Brain microvascular endothelial cell (primary cell): ENCODE results near the gene SUSD1.

ENCODE experiments used
- DNase-seq: peaks from one replicate; pipeline ENCODE4 v3.0.0-alpha.2; 2020
- H3K27ac ChIP-seq: fragments of 250-450 bp; sonication (Bioruptor Pico); 2 replicates; pipeline ENCODE4 v1.5.1; 2020; ENCODE audit warnings: mild to moderate bottlenecking, moderate library complexity
- H3K27me3 ChIP-seq: fragments of 250-450 bp; sonication (Bioruptor Pico); replicated peaks from 2 replicates; pipeline ENCODE4 v1.5.1; 2020; ENCODE audit warnings: mild to moderate bottlenecking
- H3K36me3 ChIP-seq: fragments of 250-450 bp; sonication (Bioruptor Pico); replicated peaks from 2 replicates; pipeline ENCODE4 v1.5.1; 2020; ENCODE audit warnings: mild to moderate bottlenecking
- H3K4me3 ChIP-seq: 2 replicates; pipeline ENCODE4 v1.5.1; 2011; ENCODE audit warnings: low read depth, mild to moderate bottlenecking, control low read depth, low read length, moderate library complexity
- in situ Hi-C: cut with HindIII; loops from 2 replicates; pipeline ENCODE4 v1.10.0; 2017; ENCODE audit warnings: low sequenced_read_pairs, low pct_ligation_motif_present
- TF ChIP-seq, protein P1 (sequence below): IDR thresholded peaks from 2 replicates; pipeline ENCODE4 v1.5.1; 2011; ENCODE audit warnings: low read depth, mild to moderate bottlenecking, moderate library complexity, low read length, control low read depth, inconsistent platforms; ENCODE audit errors: missing control alignments

Gene SUSD1

DNA sequence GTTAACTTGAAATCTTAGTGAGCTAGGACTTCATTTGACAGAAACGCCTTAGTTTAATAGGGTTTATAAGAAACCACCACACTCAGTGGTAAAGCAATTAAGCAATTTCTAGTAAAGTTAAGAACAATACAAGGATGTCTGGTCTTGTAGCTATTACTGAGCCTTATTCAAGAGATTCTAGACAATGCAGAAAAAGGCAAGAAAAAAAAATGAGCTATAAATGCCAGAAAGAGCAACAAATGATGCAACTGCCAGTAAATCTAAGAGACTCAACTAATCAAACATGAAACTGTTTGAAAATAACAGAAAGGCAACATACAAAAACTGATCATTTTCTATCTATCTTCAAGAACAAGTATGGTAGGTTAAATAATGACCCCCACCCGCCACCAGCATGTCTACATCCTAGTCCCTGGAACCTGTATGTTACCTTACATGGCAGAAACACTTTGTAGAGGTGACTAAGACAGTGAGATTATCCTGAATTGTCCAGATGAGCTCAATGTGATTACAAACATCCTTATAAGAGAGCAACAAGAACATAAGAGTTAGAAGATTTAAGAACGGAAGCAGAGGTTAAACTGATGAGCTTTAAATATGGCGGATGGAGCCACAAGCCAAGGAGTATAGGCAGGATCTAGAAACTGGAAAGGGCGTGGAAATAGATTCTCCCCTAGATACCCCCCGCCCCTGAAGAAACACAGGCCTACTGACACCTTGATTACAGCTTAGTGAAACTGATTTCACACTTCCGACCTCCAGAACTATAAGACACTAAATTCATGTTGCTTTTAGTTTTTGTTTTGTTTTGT is 93.0 kb downstream of the SUSD1 start:
- Histone ChIP-seq H3K36me3 (no peaks in the 10 kb centered on the region), H3K27ac (no peak overlapping the region), H3K27me3 (no peaks in the 10 kb centered on the region), H3K4me3 (no peak overlapping the region)
- in situ Hi-C loops, result no loop called here
- TF ChIP-seq, protein P1, sequence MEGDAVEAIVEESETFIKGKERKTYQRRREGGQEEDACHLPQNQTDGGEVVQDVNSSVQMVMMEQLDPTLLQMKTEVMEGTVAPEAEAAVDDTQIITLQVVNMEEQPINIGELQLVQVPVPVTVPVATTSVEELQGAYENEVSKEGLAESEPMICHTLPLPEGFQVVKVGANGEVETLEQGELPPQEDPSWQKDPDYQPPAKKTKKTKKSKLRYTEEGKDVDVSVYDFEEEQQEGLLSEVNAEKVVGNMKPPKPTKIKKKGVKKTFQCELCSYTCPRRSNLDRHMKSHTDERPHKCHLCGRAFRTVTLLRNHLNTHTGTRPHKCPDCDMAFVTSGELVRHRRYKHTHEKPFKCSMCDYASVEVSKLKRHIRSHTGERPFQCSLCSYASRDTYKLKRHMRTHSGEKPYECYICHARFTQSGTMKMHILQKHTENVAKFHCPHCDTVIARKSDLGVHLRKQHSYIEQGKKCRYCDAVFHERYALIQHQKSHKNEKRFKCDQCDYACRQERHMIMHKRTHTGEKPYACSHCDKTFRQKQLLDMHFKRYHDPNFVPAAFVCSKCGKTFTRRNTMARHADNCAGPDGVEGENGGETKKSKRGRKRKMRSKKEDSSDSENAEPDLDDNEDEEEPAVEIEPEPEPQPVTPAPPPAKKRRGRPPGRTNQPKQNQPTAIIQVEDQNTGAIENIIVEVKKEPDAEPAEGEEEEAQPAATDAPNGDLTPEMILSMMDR, result no peak
- no peak for DNase-seq

- Histone ChIP-seq H3K27ac (no peak overlapping the region), H3K4me3 (no peak overlapping the region), H3K36me3 (no peaks in the 10 kb centered on the region), H3K27me3 (no peaks in the 10 kb centered on the region)
- TF ChIP-seq, protein P1, result no peak
- in situ Hi-C loops, result no loop called here
- DNase-seq, result no peak
Measured at GRCh38 chr9:112080831-112081542, 94.1 kb downstream of the SUSD1 start.

DNA sequence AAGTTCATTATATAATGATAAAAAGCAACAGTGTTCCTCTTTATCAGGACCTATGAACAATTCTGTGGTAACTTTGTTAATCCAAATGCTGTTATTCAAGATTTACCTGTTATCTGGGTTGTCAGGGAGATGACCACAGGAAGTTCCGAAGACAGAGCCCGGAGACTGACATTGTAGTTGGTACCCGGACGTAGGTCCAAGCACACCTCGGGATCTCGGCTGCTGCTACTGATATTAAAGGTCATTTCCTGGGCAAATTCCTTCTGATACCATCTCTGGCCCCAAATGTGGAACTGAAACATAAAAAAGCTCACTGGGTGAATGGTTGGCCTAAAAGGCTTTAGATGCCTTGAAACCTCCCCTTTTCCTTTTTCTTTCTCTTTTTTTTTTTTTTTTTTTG is 96.7 kb downstream of the SUSD1 start:
- TF ChIP-seq, protein P1, result no peak
- H3K27me3 ChIP-seq, result no peaks in the 10 kb centered on the region

DNA sequence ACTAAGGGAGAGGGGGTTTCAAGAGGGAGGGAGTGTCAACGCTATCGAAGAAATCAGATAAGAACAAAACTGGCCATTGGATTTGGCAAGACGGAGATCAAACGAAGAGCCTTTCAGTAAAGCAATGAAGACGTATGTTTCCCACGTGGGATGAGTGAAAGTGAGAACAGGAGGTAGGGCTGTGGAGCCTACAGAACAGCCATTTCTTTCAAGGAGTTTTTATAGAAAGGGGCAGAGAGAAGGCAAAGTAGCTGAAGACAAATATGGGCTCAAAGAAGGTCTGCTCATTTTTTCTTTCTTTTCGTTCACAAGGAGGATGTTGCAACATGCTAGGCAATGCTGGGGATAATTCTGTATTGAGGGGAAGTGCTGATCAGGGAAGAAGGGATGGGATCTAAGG is 98.3 kb downstream of the SUSD1 start:
- TF ChIP-seq, protein P1, result no peak
- Histone ChIP-seq H3K36me3 (no peaks in the 10 kb centered on the region), H3K27ac (no peak overlapping the region), H3K27me3 (no peaks in the 10 kb centered on the region), H3K4me3 (no peak overlapping the region)
- in situ Hi-C loops, result no loop called here
- DNase-seq, result no peak

More for the DNA sequence above, 96.7 kb downstream of the SUSD1 start:
- H3K36me3 ChIP-seq, result no peaks in the 10 kb centered on the region
- H3K4me3 ChIP-seq, result no peak overlapping the region
- DNase-seq, result no peak
- in situ Hi-C loops, result no loop called here
- no peak overlapping the region for H3K27ac ChIP-seq

DNA sequence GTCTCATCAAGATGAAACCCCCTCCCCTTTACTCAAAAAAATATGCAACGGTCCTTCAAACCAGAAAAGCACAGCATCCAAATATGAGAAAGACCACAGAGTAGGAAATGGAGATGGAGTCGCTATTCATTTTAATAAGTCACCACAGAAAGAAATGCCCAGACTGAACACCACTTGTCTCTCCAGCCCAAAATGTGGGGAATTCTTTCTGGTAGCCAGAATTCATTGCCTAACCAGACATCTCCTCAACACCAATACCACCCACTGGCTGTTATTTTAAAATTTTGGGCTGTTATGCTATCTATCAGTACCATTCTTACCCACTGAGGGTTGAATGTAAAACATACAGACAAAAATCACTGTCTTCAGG is 100.1 kb downstream of the SUSD1 start:
- H3K36me3 ChIP-seq, result no peaks in the 10 kb centered on the region
- H3K27ac ChIP-seq, result peak overlapping the region; percentile 100
- TF ChIP-seq, protein P1, result no peak
- in situ Hi-C loops, result no loop called here
- no peak for DNase-seq
- H3K4me3 ChIP-seq, result no peak overlapping the region
- no peaks in the 10 kb centered on the region for H3K27me3 ChIP-seq
